ENCODE results near the gene CLVS2. TPM values are rescaled to one million over a fixed set of nuclear protein-coding genes. Genes with fewer than 3 reads are reported as not detected.

Gene CLVS2
- 0.77 TPM for polyA plus RNA-seq (2013, experiment 1 of 2)
- polyA plus RNA-seq (2013, experiment 2 of 2), result 0.56 TPM

DNA sequence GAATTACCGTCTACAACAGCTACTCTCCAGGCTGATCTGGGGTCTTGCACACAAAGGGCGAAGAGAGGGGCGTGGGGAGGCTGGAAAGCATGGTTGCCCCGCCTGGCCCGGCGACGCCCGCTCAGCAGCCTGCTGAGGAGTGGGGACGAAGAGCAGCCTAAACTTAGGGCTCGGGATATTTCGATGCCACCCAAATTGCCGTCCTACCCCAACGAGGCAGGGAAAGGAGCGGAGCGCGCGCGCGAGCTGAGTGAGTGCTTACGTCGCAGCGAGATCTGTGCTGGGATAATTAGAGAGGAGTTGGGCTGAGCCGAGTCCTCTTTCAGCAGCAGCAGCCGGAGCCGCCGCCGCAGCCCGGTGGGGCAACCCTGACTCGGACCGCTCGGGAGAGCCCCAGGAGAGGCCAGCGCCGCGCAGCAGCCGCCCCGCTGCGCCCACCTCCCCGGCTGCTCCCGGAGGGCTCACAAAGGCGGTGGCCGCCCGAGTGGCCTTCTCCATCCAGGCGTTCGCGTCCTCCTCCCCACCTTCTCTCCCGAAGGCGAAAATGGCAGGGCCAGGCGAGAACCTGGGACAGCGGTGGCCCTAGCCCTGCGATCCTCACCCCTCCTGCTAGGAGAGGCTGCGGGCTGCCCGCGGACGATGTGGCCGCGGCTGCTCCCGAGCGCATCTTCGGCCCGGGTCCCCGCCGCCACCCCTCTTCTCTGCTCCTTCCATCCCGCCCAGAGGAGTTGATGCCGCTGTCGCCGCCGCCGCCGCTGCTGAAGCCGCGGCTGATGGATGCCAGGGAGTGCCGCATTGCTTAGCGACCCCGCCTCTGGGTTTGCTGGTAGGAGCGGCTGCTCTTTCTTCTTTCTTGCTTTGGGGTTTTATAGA, at the start of gene CLVS2:
CLVS2 (plus strand) TSS at position 315 of the 873 bp plus-strand sequence. CDS start 1,543 bp downstream, outside the sequence.
- peaks cover 2% of the 10 kb centered on the region for H3K27me3 ChIP-seq (ENCODE audit: insufficient read depth, low read length, poor library complexity)
- H3K4me3 ChIP-seq (ENCODE audit: low read length), result peak within 1 kb of the TSS; percentile 70
- H3K23ac ChIP-seq (ENCODE audit: low read length), result no peak within 1 kb of the TSS
- H3K36me3 ChIP-seq (ENCODE audit: control insufficient read depth, insufficient read depth, low read length), result no peaks in the 10 kb centered on the region
- H2BK120ac ChIP-seq (ENCODE audit: low read depth, low read length), result no peak within 1 kb of the TSS
- DNase-seq, result peak; percentile 85
- H3K18ac ChIP-seq (ENCODE audit: low read length), result no peak within 1 kb of the TSS
- H4K5ac ChIP-seq (ENCODE audit: low read length), result no peak within 1 kb of the TSS
- no peaks in the 10 kb centered on the region for H3K79me2 ChIP-seq (ENCODE audit: control insufficient read depth, insufficient read depth, low read length)
- H2BK5ac ChIP-seq (ENCODE audit: low read length), result no peak within 1 kb of the TSS
- peak within 1 kb of the TSS; percentile 17 for H3K4ac ChIP-seq (ENCODE audit: low read depth, low read length)
- H3K56ac ChIP-seq (ENCODE audit: low read length), result peak within 1 kb of the TSS; percentile 93
- H3K9ac ChIP-seq (ENCODE audit: low read length), result peak within 1 kb of the TSS; percentile 81
- H3K4me1 ChIP-seq (ENCODE audit: control insufficient read depth, low read depth, low read length), result no peaks in the 10 kb centered on the region
- no CpG with 5 or more reads among the region's 75 CpGs for WGBS (ENCODE audit: extremely low coverage, insufficient coverage, low lambda C conversion rate)
- H2BK15ac ChIP-seq (replicated peaks; ENCODE audit: low read depth), result no peak within 1 kb of the TSS
- H2AK5ac ChIP-seq (ENCODE audit: low read length), result no peak within 1 kb of the TSS
- no peak within 1 kb of the TSS for H4K8ac ChIP-seq (ENCODE audit: low read depth, low read length)
- H3K4me2 ChIP-seq (ENCODE audit: low read length), result peak within 1 kb of the TSS; percentile 87
- no peak within 1 kb of the TSS for H3K27ac ChIP-seq (ENCODE audit: low read depth, low read length)
- H3K79me1 ChIP-seq (ENCODE audit: low read length), result no peaks in the 10 kb centered on the region

DNA sequence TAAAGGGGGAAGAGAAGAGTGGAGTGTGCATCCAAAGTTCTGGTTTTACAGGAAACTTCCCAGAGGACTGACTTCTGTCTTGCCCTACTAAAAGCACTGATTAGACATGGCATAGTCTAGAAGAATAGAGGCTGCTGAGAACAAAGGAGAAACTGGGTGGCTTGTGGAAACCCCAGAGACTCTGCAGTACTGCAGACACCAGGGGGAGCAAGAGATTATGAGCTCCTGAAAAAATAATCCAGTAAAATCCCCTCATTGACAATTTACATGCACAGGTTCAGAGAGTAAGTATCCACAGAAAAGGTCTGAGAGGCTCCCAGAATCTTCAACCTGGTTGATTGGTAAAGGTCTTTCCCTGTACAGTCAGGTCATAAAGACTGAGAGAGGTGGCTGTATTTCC, 48.7 kb upstream of the CLVS2 start:
- Histone ChIP-seq H3K4me1 (ENCODE audit: control insufficient read depth, low read depth, low read length) (peaks cover 2% of the 10 kb centered on the region), H2BK5ac (ENCODE audit: low read length) (no peak overlapping the region), H3K18ac (ENCODE audit: low read length) (peak overlapping the region; percentile 41), H3K4ac (ENCODE audit: low read depth, low read length) (peak overlapping the region; percentile 68), H3K27me3 (ENCODE audit: insufficient read depth, low read length, poor library complexity) (no peaks in the 10 kb centered on the region), H3K79me2 (ENCODE audit: control insufficient read depth, insufficient read depth, low read length) (no peaks in the 10 kb centered on the region), H3K9ac (ENCODE audit: low read length) (no peak overlapping the region), H3K4me3 (ENCODE audit: low read length) (no peak overlapping the region), H3K36me3 (ENCODE audit: control insufficient read depth, insufficient read depth, low read length) (no peaks in the 10 kb centered on the region), H2BK15ac (replicated peaks; ENCODE audit: low read depth) (no peak overlapping the region), H3K27ac (ENCODE audit: low read depth, low read length) (no peak overlapping the region), H4K8ac (ENCODE audit: low read depth, low read length) (no peak overlapping the region), H2AK5ac (ENCODE audit: low read length) (no peak overlapping the region), H3K23ac (ENCODE audit: low read length) (no peak overlapping the region), H2BK120ac (ENCODE audit: low read depth, low read length) (no peak overlapping the region), H3K56ac (ENCODE audit: low read length) (peak overlapping the region; percentile 28), H3K79me1 (ENCODE audit: low read length) (no peaks in the 10 kb centered on the region), H4K5ac (ENCODE audit: low read length) (no peak overlapping the region), H3K4me2 (ENCODE audit: low read length) (no peak overlapping the region)
- DNase-seq, result peak; percentile 67

DNA sequence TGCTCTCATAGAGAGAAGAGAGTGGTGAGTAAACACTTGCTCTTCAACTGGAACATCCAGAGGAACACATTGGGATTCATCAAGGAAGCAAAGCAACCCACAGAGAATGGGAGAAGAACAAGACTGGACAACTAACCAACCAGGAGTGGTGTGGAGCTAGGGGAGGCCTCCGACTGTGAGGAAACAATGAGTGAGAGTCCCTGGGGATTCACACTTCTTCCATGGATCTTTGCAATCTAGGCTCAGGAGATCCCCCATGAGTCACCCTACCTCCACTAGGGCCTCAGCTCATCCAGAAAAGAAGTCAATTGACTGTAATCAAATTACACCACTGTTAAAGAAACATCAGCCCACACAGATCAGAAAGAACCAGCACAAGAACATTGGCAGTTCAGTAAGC, 42.3 kb upstream of the CLVS2 start:
- Histone ChIP-seq H2BK15ac (replicated peaks; ENCODE audit: low read depth) (no peak overlapping the region), H3K18ac (ENCODE audit: low read length) (no peak overlapping the region), H3K56ac (ENCODE audit: low read length) (no peak overlapping the region), H4K8ac (ENCODE audit: low read depth, low read length) (no peak overlapping the region), H3K4me3 (ENCODE audit: low read length) (no peak overlapping the region), H3K23ac (ENCODE audit: low read length) (no peak overlapping the region), H3K79me2 (ENCODE audit: control insufficient read depth, insufficient read depth, low read length) (no peaks in the 10 kb centered on the region), H3K27me3 (ENCODE audit: insufficient read depth, low read length, poor library complexity) (no peaks in the 10 kb centered on the region), H3K4ac (ENCODE audit: low read depth, low read length) (no peak overlapping the region), H3K4me2 (ENCODE audit: low read length) (no peak overlapping the region), H3K79me1 (ENCODE audit: low read length) (no peaks in the 10 kb centered on the region), H2BK5ac (ENCODE audit: low read length) (no peak overlapping the region), H2BK120ac (ENCODE audit: low read depth, low read length) (no peak overlapping the region), H3K9ac (ENCODE audit: low read length) (no peak overlapping the region), H4K5ac (ENCODE audit: low read length) (no peak overlapping the region), H2AK5ac (ENCODE audit: low read length) (no peak overlapping the region), H3K4me1 (ENCODE audit: control insufficient read depth, low read depth, low read length) (no peaks in the 10 kb centered on the region), H3K36me3 (ENCODE audit: control insufficient read depth, insufficient read depth, low read length) (no peaks in the 10 kb centered on the region), H3K27ac (ENCODE audit: low read depth, low read length) (no peak overlapping the region)
- DNase-seq, result peak; percentile 79
- WGBS (ENCODE audit: extremely low coverage, insufficient coverage, low lambda C conversion rate), result no CpG with 5 or more reads among the region's 1 CpG

DNA sequence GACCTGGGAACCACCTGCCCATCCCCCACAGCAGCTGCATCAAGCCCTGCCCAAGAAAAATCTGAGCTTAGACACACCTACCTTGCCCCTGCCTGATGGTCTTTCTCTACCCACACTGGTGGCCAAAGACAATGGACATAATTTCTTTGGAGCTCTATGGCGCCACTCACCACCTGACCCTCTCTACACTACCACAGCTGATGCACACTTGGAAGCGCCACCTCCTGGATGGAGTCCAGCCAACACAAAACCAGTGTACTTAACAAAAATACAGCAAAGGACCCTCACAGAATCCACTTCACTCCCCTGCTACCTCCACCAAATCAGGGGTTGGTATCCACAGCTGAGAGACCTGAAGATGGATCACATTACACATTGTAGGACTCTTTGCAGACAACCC, 39.7 kb upstream of the CLVS2 start:
- H3K27ac ChIP-seq (ENCODE audit: low read depth, low read length), result no peak overlapping the region
- no peak overlapping the region for H3K23ac ChIP-seq (ENCODE audit: low read length)
- no CpG with 5 or more reads among the region's 2 CpGs for WGBS (ENCODE audit: extremely low coverage, insufficient coverage, low lambda C conversion rate)
- H3K18ac ChIP-seq (ENCODE audit: low read length), result no peak overlapping the region
- H3K4me2 ChIP-seq (ENCODE audit: low read length), result no peak overlapping the region
- peak; percentile 11 for DNase-seq
- H2BK15ac ChIP-seq (replicated peaks; ENCODE audit: low read depth), result no peak overlapping the region
- no peak overlapping the region for H2BK5ac ChIP-seq (ENCODE audit: low read length)
- H4K5ac ChIP-seq (ENCODE audit: low read length), result no peak overlapping the region
- H2AK5ac ChIP-seq (ENCODE audit: low read length), result no peak overlapping the region
- H3K79me1 ChIP-seq (ENCODE audit: low read length), result no peaks in the 10 kb centered on the region
- H3K4ac ChIP-seq (ENCODE audit: low read depth, low read length), result no peak overlapping the region
- no peaks in the 10 kb centered on the region for H3K27me3 ChIP-seq (ENCODE audit: insufficient read depth, low read length, poor library complexity)
- no peak overlapping the region for H4K8ac ChIP-seq (ENCODE audit: low read depth, low read length)
- H3K79me2 ChIP-seq (ENCODE audit: control insufficient read depth, insufficient read depth, low read length), result no peaks in the 10 kb centered on the region
- H3K4me1 ChIP-seq (ENCODE audit: control insufficient read depth, low read depth, low read length), result no peaks in the 10 kb centered on the region
- H3K56ac ChIP-seq (ENCODE audit: low read length), result no peak overlapping the region
- H3K9ac ChIP-seq (ENCODE audit: low read length), result no peak overlapping the region
- H3K36me3 ChIP-seq (ENCODE audit: control insufficient read depth, insufficient read depth, low read length), result no peaks in the 10 kb centered on the region
- no peak overlapping the region for H3K4me3 ChIP-seq (ENCODE audit: low read length)
- no peak overlapping the region for H2BK120ac ChIP-seq (ENCODE audit: low read depth, low read length)

DNA sequence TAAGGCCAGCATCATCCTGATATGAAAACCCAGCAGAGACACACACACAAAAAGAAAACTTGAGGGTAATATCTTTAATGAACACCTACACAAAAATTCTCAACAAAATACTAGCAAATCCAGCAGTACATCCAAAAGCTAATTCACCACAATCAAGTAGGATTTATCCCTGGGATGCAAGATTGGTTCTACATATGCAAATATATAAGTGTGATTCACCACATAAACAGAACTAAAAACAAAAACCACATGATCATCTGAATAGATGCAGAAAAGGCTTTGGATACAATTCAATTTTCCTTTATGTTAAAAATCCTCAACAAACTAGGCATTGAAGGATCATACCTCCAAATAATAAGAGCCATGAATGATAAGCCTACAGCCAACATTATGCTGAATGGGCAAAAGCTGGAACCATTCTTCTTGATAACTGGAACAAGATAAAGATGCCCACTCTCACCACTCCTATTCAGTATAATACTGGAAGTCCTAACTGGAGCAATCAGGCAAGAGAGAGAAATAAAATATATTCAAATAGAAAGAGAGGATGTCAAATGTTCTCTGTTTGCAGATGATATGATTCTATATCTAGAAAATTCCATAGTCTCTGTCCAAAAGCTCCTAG, 33.9 kb upstream of the CLVS2 start:
- no peak overlapping the region for H3K4me3 ChIP-seq (ENCODE audit: low read length)
- DNase-seq, result no peak
- H4K5ac ChIP-seq (ENCODE audit: low read length), result no peak overlapping the region
- H2BK120ac ChIP-seq (ENCODE audit: low read depth, low read length), result no peak overlapping the region
- H3K79me2 ChIP-seq (ENCODE audit: control insufficient read depth, insufficient read depth, low read length), result no peaks in the 10 kb centered on the region
- H3K4me2 ChIP-seq (ENCODE audit: low read length), result no peak overlapping the region
- no peaks in the 10 kb centered on the region for H3K36me3 ChIP-seq (ENCODE audit: control insufficient read depth, insufficient read depth, low read length)
- no peaks in the 10 kb centered on the region for H3K27me3 ChIP-seq (ENCODE audit: insufficient read depth, low read length, poor library complexity)
- no peak overlapping the region for H3K27ac ChIP-seq (ENCODE audit: low read depth, low read length)
- H3K56ac ChIP-seq (ENCODE audit: low read length), result no peak overlapping the region
- H3K23ac ChIP-seq (ENCODE audit: low read length), result no peak overlapping the region
- no peak overlapping the region for H3K4ac ChIP-seq (ENCODE audit: low read depth, low read length)
- no peak overlapping the region for H3K9ac ChIP-seq (ENCODE audit: low read length)
- H2BK5ac ChIP-seq (ENCODE audit: low read length), result no peak overlapping the region
- H2BK15ac ChIP-seq (replicated peaks; ENCODE audit: low read depth), result no peak overlapping the region
- H3K79me1 ChIP-seq (ENCODE audit: low read length), result no peaks in the 10 kb centered on the region
- H3K18ac ChIP-seq (ENCODE audit: low read length), result no peak overlapping the region
- no peaks in the 10 kb centered on the region for H3K4me1 ChIP-seq (ENCODE audit: control insufficient read depth, low read depth, low read length)
- no peak overlapping the region for H4K8ac ChIP-seq (ENCODE audit: low read depth, low read length)
- no peak overlapping the region for H2AK5ac ChIP-seq (ENCODE audit: low read length)

Data from mesendoderm (in vitro differentiated cells).